ENCODE results near the gene SRGAP1. TPM values are rescaled to one million over a fixed set of nuclear protein-coding genes. Genes with fewer than 3 reads are reported as not detected.

SRGAP1 gene
- 9.3 and 16.5 TPM in 2 replicates for total RNA-seq

GRCh38 chr12:63844391-63845341 is at the start of gene SRGAP1:
Gene SRGAP1, plus strand, starts transcription at chr12:63844700. Its CDS starts 117 bp downstream, at chr12:63844817.

Other genes with a start within 250 kb of the SRGAP1 start
- gene DPY19L2, start 176.2 kb upstream of the SRGAP1 start, total RNA-seq: 0.63 and 4.8 TPM in 2 replicates
- 8.5 and 9.7 TPM in 2 replicates for gene RXYLT1, start 64.8 kb upstream of the SRGAP1 start, total RNA-seq